Measurements from ENCODE around the gene LRRC14B. TPM values are rescaled to one million over a fixed set of nuclear protein-coding genes. Genes with fewer than 3 reads are reported as not detected.
"Not testable (repeated sequence)": the region's sequence is repeated elsewhere in the genome, so short reads cannot be mapped to it uniquely, and the experiment has no call there.

The LRRC14B gene
- total RNA-seq, 4 donors from 2014 or later, result not detected

- H3K4me3 ChIP-seq, result no peak overlapping the region
- no peaks in the 10 kb centered on the region for H3K36me3 ChIP-seq
- 71 to 86% methylated on average over 11 to 13 of the region's 13 CpGs for WGBS, 2 donors
- H3K27me3 ChIP-seq, result peaks cover 0 to 24% (median 0%) of the 10 kb centered on the region in 4 donors
- H3K9me3 ChIP-seq, result no peaks in the 10 kb centered on the region
- TF ChIP-seq CTCF (IDR thresholded peaks at IDR 0.05) (no peak), POLR2A (IDR thresholded peaks at IDR 0.05) (no peak)
- DNase-seq, result no peak
- H3K4me1 ChIP-seq, result peaks cover 0 to 7% (median 0%) of the 10 kb centered on the region in 3 donors
- H3K27ac ChIP-seq, result no peak overlapping the region
- intact Hi-C loops (cut with DNase I), result no loop called here
Measured at GRCh38 chr5:163841-164240, 27.5 kb upstream of the LRRC14B start.

DNA sequence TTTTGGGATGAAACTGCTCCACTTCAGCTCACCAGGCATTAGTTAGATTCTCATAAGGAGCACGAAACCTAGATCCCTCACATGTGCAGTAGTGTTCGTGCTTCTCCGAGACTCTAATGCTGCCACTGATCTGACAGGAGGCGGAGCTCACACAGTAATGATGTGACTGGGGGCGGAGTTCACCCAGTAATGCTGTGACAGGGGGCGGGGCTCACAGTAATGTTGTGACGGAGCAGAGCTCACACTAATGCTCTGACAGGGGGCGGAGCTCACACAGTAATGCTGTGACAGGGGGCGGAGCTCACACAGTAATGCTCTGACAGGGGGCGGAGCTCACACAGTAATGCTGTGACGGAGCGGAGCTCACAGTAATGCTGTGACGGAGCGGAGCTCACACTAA is 27.1 kb upstream of the LRRC14B start:
- Histone ChIP-seq H3K9me3 (no peaks in the 10 kb centered on the region), H3K36me3 (no peaks in the 10 kb centered on the region), H3K27me3 (peaks cover 0 to 20% (median 0%) of the 10 kb centered on the region in 4 donors), H3K27ac (no peak overlapping the region), H3K4me1 (peaks cover 0 to 11% (median 0%) of the 10 kb centered on the region in 3 donors), H3K4me3 (no peak overlapping the region)
- 72 to 85% methylated on average over 5 to 12 of the region's 14 CpGs for WGBS, 2 donors
- intact Hi-C loops (cut with DNase I), result no loop called here
- DNase-seq, result no peak
- TF ChIP-seq CTCF (IDR thresholded peaks at IDR 0.05) (no peak), POLR2A (IDR thresholded peaks at IDR 0.05) (no peak)

DNA sequence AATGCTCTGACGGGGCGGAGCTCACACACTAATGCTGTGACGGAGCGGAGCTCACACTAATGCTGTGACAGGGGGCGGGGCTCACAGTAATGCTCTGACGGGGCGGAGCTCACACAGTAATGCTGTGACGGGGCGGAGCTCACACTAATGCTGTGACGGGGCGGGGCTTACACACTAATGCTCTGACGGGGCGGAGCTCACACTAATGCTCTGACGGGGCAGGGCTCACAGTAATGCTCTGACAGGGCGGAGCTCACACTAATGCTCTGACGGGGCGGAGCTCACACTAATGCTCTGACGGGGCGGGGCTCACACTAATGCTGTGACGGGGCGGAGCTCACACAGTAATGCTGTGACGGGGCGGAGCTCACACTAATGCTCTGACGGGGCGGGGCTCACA is 26.5 kb upstream of the LRRC14B start:
- 88% methylated on average over 3 of the region's 25 CpGs; no CpG with 5 or more reads in 1 of the 2 donors for WGBS, 2 donors
- H3K4me3 ChIP-seq; DNase-seq; H3K27ac ChIP-seq; H3K9me3 ChIP-seq; intact Hi-C loops (cut with DNase I); H3K36me3 ChIP-seq: not testable (repeated sequence)
- Histone ChIP-seq H3K27me3 (peaks cover 0 to 15% (median 0%) of the 10 kb centered on the region in 4 donors), H3K4me1 (peaks cover 0 to 17% (median 0%) of the 10 kb centered on the region in 3 donors)

DNA sequence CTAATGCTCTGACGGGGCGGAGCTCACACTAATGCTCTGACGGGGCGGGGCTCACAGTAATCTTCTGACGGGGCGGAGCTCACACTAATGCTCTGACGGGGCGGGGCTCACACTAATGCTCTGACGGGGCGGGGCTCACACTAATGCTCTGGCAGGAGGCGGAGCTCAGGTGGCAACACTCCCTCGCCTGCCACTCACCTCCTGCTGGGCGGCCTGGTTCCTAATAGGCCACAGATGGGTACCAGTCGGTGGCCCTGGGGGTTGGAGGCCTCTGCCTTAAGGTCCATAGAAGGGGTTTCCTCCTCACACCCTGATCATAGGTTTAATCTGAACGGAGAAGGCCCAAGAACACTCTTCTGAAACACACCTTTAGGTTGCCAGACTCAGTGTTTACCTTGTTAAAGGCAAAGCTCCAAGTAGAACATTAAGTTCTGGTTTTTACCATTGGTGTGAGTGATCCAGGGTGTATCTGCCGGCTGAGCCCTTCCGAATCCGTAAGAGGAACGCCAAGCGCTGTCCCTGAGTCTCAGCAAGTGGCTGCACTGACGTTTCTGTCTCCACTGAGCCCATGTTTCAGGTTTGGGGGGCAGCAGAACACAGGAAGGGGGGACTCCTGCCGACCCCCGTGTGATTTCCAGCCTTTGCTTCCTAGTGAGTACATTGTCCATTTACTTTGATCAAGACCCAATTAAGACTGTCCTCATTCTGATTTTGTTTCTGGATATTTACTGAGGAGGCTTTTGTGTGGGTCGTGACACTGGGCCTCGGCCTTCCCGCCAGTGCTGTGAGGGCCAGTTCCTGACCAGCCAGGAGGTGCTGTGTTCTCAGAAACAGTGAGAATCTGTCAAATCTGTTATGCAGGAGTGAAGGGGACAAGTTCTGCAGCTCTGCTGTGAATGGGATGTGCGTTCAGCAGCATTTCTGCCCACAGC is 24.6 kb upstream of the LRRC14B start:
- no peak for TF ChIP-seq POLR2A (IDR thresholded peaks at IDR 0.05)
- TF ChIP-seq CTCF (IDR thresholded peaks at IDR 0.05), result no peak
- intact Hi-C loops (cut with DNase I), result no loop called here
- no peak overlapping the region for H3K27ac ChIP-seq
- no peaks in the 10 kb centered on the region for H3K9me3 ChIP-seq
- H3K27me3 ChIP-seq, result peaks cover 0 to 5% (median 0%) of the 10 kb centered on the region in 4 donors
- 87 to 97% methylated on average over 6 to 10 of the region's 27 CpGs for WGBS, 2 donors
- H3K4me1 ChIP-seq, result peaks cover 0 to 19% (median 0%) of the 10 kb centered on the region in 3 donors
- DNase-seq, result no peak
- H3K4me3 ChIP-seq, result no peak overlapping the region
- no peaks in the 10 kb centered on the region for H3K36me3 ChIP-seq

DNA sequence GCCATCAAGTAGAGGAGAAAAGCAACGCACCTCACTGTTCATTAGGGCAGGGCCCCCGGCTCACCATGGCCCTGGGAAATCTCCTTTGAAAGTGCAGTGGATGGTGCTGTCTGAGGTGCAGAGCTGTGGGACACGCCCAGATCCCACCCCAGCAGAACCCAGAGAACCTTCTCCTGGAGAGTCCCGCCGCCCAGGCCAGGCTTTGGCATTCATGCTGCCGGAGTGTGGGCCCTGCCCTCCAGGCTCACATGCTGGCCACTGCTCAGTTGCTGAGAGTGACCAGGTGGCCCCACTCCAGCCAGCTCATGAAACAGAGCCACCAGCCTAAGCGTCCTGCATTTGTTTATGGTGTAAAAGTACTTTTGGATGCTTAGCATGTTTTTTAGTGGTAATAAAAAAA is 23.8 kb upstream of the LRRC14B start:
- Histone ChIP-seq H3K27me3 (no peaks in the 10 kb centered on the region), H3K4me3 (no peak overlapping the region), H3K9me3 (no peaks in the 10 kb centered on the region), H3K36me3 (no peaks in the 10 kb centered on the region), H3K4me1 (peaks cover 0 to 19% (median 0%) of the 10 kb centered on the region in 3 donors), H3K27ac (no peak overlapping the region)
- DNase-seq, result no peak
- intact Hi-C loops (cut with DNase I), result no loop called here
- 90 to 100% methylated on average over 1 to 6 of the region's 7 CpGs for WGBS, 2 donors
- no peak for TF ChIP-seq CTCF (IDR thresholded peaks at IDR 0.05)

All from esophagus squamous epithelium (tissue), 5 donors.